GM03348 (cell line): Measurements from ENCODE around the gene KIAA1143.
A peak's percentile ranks its signal among the peaks of the same experiment; 100 is the strongest.

ENCODE experiments used
- DNase-seq: peaks from one replicate; pipeline ENCODE4 v3.0.0; 2012; ENCODE audit warnings: low spot score

Gene KIAA1143

DNA sequence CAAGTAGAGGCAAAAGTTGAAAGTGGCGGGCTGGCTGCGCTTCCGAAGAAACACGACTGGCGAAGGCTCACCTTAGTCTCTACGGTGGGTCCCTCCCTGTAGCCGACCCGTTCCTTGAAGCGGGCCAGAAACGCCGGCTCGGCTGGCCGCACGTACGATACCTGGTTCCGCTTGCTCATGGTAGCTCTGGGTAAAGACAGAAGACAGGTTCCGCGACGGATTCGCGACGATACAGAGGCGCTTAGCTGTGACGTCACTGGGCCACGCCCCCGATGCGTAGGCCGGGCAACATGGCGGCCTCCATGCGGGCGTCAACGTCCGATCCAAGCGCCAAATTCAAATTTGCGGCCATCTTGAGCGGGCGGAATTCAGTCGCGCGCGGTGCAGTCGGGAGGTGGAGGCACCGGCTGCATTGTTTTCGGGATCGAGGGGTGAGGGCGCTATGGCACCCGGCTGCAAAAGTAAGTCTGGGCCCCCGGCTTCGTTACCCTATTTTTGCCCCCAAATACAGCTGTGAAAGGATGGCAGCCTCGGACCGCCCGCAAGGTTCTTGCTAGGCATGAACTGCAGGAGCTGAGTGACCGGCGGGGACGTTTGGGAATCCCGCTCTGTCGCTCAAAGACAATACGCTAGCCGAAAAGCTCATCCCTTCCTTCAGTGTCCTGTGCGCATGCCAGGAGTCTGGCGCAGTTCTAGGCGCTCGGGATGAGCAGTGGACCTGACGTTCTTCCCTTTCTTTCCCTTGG, at the start of gene KIAA1143, which contains the start of gene KIF15:
Gene KIAA1143, minus strand, starts transcription at position 196 of the 746 bp plus-strand sequence. Its CDS starts 17 bp downstream, at position 179.
Gene KIF15, plus strand, starts transcription at position 371 of the 746 bp plus-strand sequence. Its CDS starts 72 bp downstream, at position 443.
- peak; percentile 98 for DNase-seq

DNA sequence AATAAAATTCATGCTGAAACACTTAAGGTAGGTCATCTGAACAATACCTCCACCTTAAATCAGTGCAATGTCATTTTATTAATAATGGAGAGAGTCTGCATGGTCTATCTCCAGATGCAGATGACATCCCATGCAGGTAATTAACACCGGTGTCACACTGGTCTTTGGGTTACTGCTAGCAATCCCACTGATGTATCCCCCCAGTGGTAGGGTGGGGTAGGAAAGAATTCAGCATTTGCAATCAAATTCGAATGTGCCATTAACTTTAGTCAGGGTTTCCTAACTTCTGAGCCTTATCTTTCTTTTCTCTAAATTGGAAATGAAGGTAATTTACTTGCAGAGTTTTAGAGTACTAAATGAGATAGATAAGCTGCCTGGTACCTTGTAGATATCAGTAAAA, 44.5 kb upstream of the KIAA1143 start:
- DNase-seq: no peak

DNA sequence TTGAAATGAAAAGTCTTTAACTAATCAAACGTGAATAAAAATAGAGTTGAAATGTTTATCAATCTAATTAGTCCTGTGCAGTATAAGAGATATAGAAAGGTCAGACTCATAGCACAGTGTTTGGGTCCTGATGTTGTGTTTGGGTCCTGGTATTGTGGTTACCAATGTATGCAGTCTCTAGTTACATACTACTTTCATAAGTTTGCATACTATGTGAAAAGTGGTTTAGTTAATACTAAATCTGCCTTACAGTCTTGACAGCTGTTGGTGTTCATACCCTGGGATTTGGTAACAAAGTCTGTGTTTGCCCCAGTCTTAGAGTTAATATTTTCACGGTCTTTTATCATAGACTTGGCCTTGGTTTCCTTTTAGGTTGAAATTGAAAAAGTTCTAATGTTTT, 41.9 kb upstream of the KIAA1143 start:
- no peak for DNase-seq

DNA sequence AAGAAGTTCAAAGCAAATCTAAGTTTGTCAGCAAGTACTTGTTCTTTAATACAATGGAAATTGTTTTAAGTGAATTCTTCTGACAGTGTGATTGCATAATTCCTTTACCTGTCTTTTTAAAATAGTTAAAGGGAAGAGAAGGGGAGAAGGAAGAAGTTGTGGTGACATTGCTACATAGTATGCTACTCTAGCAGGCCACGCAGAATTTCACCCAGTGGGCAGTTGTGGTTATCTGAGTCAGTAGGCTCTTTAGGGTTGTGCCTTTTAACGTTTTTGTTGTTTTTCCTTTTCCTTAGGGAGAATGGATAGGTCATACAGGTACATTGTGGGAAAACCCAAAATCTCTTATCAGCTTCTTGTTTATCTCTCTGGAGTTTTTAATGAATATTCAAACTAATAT, 40.6 kb upstream of the KIAA1143 start:
- DNase-seq: no peak

DNA sequence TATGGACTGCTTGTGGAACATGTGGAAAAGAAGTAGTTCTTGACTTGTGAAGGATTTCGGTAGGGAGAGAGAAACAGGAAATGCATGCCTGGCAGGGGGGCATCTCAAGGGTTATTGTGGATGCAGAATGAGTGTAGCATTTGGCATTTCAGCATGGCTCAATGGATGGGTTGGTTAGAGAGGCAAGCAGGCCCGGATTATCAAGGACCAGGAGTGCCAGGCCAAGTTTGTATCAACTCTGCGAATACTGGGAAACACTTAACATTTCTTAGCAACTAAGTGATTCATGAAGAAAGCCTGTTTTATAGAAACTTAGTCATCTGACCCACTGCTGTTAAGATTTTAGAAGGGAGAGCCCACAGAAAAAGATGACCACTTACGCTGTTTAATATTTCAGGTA, 33.8 kb upstream of the KIAA1143 start:
- no peak for DNase-seq

DNA sequence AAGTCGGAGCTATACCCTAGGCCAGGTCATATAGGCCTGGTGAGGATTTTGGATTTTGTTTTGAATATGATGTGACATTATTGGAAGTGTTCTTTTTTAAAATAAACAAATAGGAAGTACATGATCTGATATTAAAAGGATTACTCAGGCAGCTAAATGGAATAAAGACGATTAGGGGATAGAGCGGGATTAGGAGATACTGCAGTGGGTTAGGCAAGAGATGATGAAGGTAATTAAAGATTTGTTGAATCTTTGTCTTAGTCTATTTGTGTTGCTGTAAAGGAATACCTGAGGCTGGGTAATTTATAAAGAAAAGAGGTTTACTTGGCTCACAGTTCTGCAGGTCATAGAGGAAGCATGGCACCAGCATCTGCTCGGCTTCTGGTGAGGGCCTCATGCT, 21.5 kb upstream of the KIAA1143 start:
- DNase-seq: no peak

DNA sequence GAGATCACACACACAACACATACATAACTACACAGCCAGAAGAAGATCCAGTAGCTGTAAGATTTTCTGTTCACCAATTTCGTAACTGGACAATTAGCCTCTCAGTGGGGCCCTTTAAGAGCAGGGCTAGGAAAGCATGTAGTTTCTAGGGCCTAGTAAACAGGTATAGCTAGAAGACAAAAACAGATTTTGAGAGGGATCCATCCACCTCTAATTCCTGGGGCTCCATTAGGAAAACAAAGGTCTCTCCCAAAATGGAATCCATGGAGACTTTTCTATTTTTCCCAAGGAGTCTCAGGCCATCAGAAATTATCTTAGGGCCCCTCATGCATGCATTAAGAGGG, 10.7 kb upstream of the KIAA1143 start:
- no peak for DNase-seq

DNA sequence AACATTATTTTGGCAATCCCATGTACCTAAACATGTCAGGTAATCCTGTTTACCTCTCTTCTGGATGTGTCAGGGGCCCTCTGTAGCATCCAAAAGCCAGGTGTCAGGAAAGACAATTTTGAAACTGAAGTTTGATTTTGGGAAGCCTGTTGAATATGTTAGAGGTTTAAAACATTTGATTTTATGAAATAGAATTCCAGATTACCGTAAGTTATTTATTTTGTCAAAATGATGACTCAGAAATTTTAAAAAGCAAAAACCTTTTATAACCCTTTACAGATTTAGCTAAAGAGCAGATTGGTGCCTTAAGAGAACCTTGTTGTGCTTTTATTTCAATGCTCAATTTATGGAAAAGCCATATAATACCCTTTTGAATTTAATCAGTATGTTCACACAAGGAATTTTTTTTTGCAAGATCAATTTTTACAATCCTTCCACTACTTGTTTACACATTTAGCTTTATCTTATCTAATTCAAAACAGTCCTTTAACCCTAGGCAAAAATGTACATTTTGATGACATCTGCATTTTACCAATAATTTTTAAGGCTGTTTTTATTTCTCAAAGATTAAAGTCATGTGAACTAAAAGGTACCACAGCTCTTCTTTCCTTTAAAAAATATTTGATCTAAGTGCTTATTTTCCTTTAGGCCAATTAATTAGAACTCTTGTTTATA, 10.1 kb upstream of the KIAA1143 start:
- no peak for DNase-seq

DNA sequence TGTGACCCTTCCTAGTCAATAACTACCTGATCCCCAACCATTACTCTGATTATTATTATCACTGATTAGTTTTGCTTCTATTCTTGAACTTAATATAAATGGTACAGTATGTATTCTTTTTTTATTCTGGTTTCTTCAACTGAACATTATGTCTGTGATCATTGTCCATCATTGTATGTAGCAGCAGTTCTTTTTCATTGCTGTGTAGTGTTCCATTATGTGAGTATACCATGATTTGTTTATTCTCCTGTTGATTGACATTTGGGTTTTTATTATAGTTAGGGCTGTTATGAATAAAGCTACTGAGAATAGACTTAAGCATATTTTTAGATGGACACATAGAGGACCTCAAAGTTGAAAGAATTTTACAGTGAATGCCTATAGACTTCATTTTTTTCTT, 2.8 kb upstream of the KIAA1143 start:
- no peak for DNase-seq

DNA sequence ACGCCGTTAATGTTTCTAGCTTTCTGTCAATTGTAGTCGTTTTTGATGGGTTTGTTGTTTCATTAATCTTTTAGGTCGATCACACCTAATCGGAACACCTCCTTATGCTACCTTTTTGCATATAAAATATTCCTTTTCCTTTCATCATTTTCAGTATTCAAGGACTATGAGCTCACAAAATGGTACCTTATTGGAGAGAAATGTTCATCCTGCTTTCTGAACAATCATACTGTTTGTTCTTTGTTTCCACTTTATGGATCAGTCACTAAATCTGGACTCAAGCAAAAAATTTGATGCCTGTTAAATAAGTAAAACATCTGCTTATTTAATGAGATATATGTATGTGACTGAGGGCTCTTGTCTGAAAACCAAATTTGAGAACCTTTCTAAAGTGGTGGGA, 1.3 kb upstream of the KIAA1143 start:
- no peak for DNase-seq

DNA sequence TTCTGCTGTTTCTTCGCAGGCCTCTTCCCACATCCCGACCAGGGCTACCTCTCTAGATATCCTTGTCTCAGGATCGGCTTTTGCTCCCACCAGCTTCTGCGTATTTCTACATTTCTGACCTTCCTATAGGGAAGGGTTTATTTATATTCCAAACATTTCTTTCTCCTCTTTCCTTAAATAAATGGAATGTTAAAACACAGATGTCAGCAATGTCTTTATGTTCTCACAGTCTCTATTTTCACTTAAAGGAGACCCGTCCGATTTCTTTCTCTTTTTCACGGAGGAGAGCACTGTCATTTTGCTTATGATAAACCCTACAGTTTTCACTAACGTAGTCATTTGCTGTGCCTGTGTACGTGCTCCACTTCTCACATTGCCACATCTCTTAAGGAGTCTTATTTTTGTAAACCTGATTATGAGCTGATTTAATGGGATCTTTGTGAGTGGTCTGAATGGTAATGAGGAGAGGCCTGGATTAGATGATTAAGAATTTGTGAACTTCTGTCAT, 805 bp upstream of the KIAA1143 start:
- peak; percentile 14 for DNase-seq

DNA sequence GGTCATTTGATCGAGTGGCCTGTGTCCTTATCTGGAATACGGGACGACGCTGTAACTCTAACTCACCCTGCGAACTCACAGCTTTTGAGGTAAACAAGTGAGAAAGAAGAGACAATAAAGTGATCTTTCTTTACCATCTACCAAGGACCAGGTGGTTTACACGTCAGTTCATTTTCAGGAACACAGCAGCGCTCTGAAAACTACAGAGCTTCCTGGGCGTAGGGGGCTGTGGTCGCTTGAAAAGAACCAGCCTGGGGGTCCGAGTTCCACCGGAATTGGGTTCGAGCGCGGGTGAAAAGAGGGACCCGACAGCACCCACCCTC, 357 bp downstream of the KIAA1143 start:
- DNase-seq: peak; percentile 5

DNA sequence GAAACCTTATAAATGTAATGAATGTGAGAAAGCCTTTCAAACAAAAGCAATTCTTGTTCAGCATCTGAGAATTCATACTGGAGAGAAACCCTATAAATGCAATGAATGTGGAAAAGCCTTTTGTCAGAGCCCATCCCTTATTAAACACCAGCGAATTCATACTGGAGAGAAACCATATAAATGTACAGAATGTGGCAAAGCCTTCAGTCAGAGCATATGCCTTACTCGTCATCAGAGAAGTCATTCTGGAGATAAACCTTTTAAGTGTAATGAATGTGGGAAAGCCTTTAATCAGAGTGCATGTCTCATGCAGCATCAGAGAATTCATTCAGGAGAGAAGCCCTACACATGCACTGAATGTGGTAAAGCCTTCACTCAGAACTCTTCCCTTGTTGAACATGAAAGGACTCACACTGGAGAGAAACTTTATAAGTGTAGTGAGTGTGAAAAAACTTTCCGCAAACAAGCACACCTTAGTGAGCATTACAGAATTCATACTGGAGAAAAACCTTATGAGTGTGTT, 26.7 kb downstream of the KIAA1143 start:
- DNase-seq: no peak

DNA sequence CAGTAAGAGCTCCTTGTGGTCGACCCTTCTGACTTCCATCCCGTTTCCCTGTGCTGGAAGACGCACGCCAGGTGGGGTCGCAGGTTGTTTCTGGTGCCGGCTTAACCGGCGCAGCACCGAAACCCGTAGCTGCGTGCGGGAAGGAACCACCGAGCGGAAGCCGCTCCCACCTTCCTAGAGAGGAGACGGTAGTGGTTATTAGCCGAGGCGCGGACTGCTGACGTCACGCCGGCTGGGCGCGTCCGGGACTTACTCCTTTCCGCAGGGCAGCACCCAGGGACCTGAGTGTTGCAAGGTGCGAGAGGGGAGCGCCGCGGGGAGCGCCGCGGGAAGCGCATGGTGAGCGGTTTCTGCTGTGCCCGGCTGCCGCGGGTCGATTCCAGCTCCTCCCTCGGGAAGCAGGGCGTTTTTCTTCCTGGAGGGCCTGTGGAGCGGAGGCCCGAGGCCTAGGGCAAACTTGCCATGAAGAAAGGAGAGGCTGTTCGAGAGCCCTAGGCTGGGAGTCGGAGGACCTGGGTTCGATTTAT, 32.0 kb downstream of the KIAA1143 start, which contains the start of gene ZNF501:
Gene ZNF501, plus strand, starts transcription at position 252 of the 527 bp plus-strand sequence. CDS start 4,787 bp downstream, outside the sequence.
- peak; percentile 92 for DNase-seq

DNA sequence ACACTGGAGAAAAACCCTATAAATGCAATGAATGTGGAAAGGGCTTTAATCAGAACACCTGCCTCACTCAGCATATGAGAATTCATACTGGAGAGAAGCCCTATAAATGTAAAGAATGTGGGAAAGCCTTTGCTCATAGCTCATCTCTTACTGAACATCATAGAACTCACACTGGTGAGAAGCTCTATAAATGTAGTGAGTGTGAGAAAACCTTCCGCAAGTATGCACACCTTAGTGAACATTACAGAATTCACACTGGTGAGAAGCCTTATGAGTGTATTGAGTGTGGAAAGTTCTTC, 39.4 kb downstream of the KIAA1143 start:
- no peak for DNase-seq

DNA sequence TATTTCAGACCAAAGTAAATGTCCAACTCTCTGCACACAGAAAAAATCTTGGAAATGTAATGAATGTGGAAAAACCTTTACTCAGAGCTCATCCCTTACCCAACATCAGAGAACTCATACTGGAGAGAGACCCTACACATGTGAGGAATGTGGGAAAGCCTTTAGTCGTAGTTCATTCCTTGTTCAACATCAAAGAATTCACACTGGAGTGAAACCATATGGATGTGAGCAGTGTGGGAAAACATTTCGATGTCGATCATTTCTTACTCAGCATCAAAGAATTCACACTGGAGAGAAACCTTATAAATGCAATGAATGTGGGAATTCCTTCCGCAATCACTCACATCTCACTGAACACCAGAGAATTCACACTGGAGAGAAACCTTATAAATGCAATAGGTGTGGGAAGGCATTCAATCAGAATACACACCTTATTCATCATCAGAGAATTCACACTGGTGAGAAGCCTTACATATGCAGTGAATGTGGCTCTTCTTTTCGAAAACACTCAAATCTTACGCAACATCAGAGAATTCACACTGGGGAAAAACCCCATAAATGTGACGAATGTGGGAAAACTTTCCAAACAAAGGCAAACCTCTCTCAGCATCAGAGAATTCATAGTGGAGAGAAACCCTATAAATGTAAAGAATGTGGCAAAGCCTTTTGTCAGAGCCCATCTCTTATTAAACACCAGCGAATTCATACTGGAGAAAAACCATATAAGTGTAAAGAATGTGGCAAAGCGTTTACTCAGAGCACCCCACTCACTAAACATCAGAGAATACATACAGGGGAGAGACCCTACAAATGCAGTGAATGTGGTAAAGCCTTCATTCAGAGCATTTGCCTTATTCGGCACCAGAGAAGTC, 40.0 kb downstream of the KIAA1143 start:
- no peak for DNase-seq

DNA sequence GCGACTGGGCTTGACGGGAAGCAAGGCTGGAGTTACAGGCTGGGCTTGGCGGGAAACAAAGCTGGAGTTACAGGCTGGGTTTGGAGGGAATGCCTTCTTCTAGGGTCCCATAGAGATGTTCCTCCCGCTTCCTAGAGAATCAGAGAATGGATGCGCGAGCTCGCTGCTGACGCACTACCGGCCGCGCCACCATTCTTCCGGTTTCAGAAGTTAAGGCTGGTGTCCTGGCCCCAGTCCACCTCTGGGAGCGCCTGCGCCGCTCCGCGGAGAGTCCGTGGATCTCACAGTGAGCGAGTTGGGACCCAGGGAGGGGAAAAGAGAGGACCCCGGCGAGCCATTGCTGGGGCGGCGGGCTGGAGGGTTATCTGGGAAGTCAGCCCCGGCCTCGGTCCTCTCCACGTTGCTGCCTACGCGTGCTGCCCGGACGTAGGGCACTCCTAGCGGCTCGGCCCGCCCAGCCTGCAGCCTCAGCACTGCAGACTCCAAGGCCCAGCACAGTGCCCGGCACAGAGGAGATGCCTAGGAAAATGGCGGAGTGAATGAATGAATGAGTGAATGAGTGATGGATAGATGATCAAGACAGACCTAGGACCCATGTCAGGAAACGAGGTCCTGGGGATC, 48.9 kb downstream of the KIAA1143 start, which contains the start of gene ZNF502:
Gene ZNF502, plus strand, starts transcription at position 206 of the 621 bp plus-strand sequence. CDS start 7,602 bp downstream, outside the sequence.
- DNase-seq: peak; percentile 92
